ENCODE data around the gene PLEKHF1.
A peak's percentile ranks its signal among the peaks of the same experiment; 100 is the strongest.
"Not testable (repeated sequence)": the region's sequence is repeated elsewhere in the genome, so short reads cannot be mapped to it uniquely, and the experiment has no call there.

Gene PLEKHF1

GRCh38 chr19:29664753-29665214, 477 bp upstream of the PLEKHF1 start:
- DNase-seq (ENCODE audit: low read depth in 2 of 2), result no peak

GRCh38 chr19:29665826-29666577, 741 bp downstream of the PLEKHF1 start:
- DNase-seq (ENCODE audit: low read depth in 2 of 2), result no peak

GRCh38 chr19:29666578-29667386, 1.5 kb downstream of the PLEKHF1 start:
- no peak for DNase-seq (ENCODE audit: low read depth in 2 of 2)

- no peak for DNase-seq (ENCODE audit: low read depth in 2 of 2)
Measured at GRCh38 chr19:29667387-29667783, 2.1 kb downstream of the PLEKHF1 start.

GRCh38 chr19:29667901-29668341, 2.7 kb downstream of the PLEKHF1 start:
- peak in 1 of 2 donors; percentile 20 for DNase-seq (ENCODE audit: low read depth in 2 of 2)

GRCh38 chr19:29668746-29669609, 3.7 kb downstream of the PLEKHF1 start:
- no peak for DNase-seq (ENCODE audit: low read depth in 2 of 2)

- DNase-seq (ENCODE audit: low read depth in 2 of 2), result no peak
Measured at GRCh38 chr19:29670255-29670654, 5.0 kb downstream of the PLEKHF1 start.

- not testable (repeated sequence) for DNase-seq (ENCODE audit: low read depth in 2 of 2)
Measured at GRCh38 chr19:29671026-29671392, 5.7 kb downstream of the PLEKHF1 start.

- DNase-seq (ENCODE audit: low read depth in 2 of 2), result peak; percentile 54 to 82
Measured at GRCh38 chr19:29671393-29672160, 6.3 kb downstream of the PLEKHF1 start.

- DNase-seq (ENCODE audit: low read depth in 2 of 2), result no peak
Measured at GRCh38 chr19:29672319-29672932, 7.2 kb downstream of the PLEKHF1 start.

GRCh38 chr19:29672933-29673336, 7.7 kb downstream of the PLEKHF1 start:
- peak; percentile 65 to 71 for DNase-seq (ENCODE audit: low read depth in 2 of 2)

GRCh38 chr19:29673451-29674371, 8.4 kb downstream of the PLEKHF1 start:
- DNase-seq (ENCODE audit: low read depth in 2 of 2), result no peak

GRCh38 chr19:29674374-29675119, 9.3 kb downstream of the PLEKHF1 start:
- DNase-seq (ENCODE audit: low read depth in 2 of 2), result no peak

- no peak for DNase-seq (ENCODE audit: low read depth in 2 of 2)
Measured at GRCh38 chr19:29675120-29675649, 9.9 kb downstream of the PLEKHF1 start.

- DNase-seq (ENCODE audit: low read depth in 2 of 2), result no peak
Measured at GRCh38 chr19:29675650-29676186, 10.5 kb downstream of the PLEKHF1 start.

- DNase-seq (ENCODE audit: low read depth in 2 of 2), result no peak
Measured at GRCh38 chr19:29676586-29676985, 11.3 kb downstream of the PLEKHF1 start.

- DNase-seq (ENCODE audit: low read depth in 2 of 2), result no peak
Measured at GRCh38 chr19:29677001-29677817, 11.9 kb downstream of the PLEKHF1 start.

Measured in stimulated activated CD4-positive, alpha-beta T cell treated with anti-CD3 and anti-CD28 coated beads, Interleukin-1b, Interleukin-23, amount 100 ng/mL, for 1 hour (primary cell).